ENCODE results near the gene VMP1.
"Not testable (repeated sequence)": the region's sequence is repeated elsewhere in the genome, so short reads cannot be mapped to it uniquely, and the experiment has no call there.

The VMP1 gene

DNA sequence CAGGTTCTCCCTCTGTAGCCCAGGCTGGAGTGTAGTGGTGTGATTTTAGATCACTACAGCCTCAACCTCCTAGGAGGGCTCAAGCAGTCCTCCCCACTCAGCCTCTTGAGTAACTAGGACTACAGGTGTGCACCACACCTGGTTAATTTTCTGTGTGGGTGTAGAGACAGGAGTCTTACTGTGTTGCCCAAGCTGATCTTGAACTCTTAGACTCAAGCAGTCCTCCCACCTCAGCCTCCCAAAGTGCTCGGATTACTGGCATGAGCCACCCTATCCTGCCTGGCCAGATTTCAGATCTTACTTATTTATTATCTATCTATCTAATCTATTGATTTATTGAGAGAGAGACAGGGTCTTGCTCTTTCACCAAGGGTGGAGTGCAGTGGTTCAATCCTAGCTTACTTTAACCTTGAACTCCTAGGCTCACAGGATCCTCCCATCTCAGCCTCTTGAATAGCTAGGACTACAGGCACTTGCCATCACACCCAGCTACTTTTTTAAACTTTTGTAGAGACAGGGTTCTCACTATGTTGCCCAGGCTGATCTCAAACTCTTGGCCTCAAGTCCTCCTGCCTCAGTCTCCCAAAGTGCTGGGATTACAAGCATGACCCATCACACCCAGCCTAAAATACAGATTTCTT lies 123.5 kb downstream of the VMP1 start:
- Histone ChIP-seq H3K4me1 (ENCODE audit: control insufficient read depth, insufficient read depth, low read length, poor library complexity, severe bottlenecking) (peaks cover 37% of the 10 kb centered on the region), H3K9me3 (ENCODE audit: control insufficient read depth, low read length) (no peaks in the 10 kb centered on the region), H3K27me3 (replicated peaks; ENCODE audit: control insufficient read depth, insufficient read depth, low read length, poor library complexity, severe bottlenecking) (no peaks in the 10 kb centered on the region), H3K36me3 (ENCODE audit: control insufficient read depth, insufficient read depth, low read length) (no peaks in the 10 kb centered on the region), H3K4me3 (ENCODE audit: insufficient read depth, low read depth, low read length, poor library complexity, severe bottlenecking) (no peak overlapping the region), H3K27ac (ENCODE audit: insufficient read depth, low read length, poor library complexity, severe bottlenecking) (peak overlapping the region; percentile 67)
- DNase-seq: no peak

DNA sequence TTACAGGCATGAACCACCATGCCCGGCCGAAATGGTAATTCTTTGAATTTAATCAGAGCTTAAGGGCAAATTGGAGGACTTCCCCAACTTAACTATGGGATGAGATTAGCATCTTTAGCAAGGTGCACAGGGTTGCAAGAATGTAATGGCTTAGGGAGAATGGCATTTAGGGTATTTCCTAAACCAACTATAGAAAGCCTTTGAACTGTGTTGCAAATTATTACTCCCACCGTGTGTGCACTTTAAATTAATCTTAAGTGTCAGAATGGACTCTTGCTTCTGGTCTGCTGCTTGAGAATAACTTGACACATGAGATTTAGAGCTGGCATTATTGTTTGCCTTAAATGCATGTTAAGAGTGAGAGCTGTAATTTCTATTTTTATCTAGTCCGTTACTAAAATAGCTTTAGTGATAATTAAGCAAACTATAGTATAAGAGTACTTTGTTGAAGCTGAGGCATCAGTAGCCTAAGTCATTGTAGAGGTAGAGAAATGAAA lies 125.5 kb downstream of the VMP1 start:
- no peak for DNase-seq
- Histone ChIP-seq H3K36me3 (ENCODE audit: control insufficient read depth, insufficient read depth, low read length) (no peaks in the 10 kb centered on the region), H3K27me3 (replicated peaks; ENCODE audit: control insufficient read depth, insufficient read depth, low read length, poor library complexity, severe bottlenecking) (no peaks in the 10 kb centered on the region), H3K9me3 (ENCODE audit: control insufficient read depth, low read length) (no peaks in the 10 kb centered on the region), H3K4me1 (ENCODE audit: control insufficient read depth, insufficient read depth, low read length, poor library complexity, severe bottlenecking) (peaks cover 21% of the 10 kb centered on the region), H3K4me3 (ENCODE audit: insufficient read depth, low read depth, low read length, poor library complexity, severe bottlenecking) (no peak overlapping the region), H3K27ac (ENCODE audit: insufficient read depth, low read length, poor library complexity, severe bottlenecking) (no peak overlapping the region)

DNA sequence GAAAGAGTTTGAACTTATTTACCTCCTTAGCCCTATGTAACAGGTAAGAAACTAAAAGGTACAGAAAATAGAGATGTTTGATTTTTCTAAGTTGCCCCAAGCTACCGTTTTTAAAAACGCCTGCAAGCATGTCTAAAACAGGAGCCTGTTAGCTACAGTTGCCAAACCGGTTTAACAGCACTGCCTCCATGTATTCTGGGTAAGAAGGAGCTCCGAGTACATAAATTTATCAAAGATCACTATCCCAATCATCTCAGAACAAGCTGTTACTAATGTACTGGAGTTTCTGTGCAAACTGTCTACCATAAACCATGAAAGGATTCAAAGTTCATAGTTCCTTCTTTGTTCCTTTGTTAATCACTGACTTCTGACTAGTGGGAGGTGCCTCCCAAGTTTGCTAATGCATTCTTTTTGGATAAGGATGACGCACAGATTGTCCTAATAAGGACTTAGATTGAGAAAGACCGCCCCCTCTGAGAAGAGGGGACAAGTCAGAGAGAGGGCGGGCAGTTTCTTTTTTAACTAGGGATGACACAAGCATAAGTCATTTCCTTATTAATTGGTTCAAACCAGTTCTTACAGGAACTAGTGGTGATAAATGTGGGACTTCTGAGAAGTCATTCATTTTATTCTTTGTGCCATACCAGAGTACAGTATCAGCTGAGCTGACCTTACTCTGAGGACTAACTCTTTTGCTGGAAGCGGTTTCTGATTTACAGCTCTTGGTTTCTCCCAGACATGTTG lies 130.0 kb downstream of the VMP1 start:
- Histone ChIP-seq H3K4me1 (ENCODE audit: control insufficient read depth, insufficient read depth, low read length, poor library complexity, severe bottlenecking) (no peaks in the 10 kb centered on the region), H3K27me3 (replicated peaks; ENCODE audit: control insufficient read depth, insufficient read depth, low read length, poor library complexity, severe bottlenecking) (no peaks in the 10 kb centered on the region), H3K4me3 (ENCODE audit: insufficient read depth, low read depth, low read length, poor library complexity, severe bottlenecking) (peak overlapping the region; percentile 76), H3K27ac (ENCODE audit: insufficient read depth, low read length, poor library complexity, severe bottlenecking) (peak overlapping the region; percentile 91), H3K36me3 (ENCODE audit: control insufficient read depth, insufficient read depth, low read length) (peaks cover 5% of the 10 kb centered on the region), H3K9me3 (ENCODE audit: control insufficient read depth, low read length) (no peaks in the 10 kb centered on the region)
- DNase-seq: peak; percentile 56 to 72 (median 64)

DNA sequence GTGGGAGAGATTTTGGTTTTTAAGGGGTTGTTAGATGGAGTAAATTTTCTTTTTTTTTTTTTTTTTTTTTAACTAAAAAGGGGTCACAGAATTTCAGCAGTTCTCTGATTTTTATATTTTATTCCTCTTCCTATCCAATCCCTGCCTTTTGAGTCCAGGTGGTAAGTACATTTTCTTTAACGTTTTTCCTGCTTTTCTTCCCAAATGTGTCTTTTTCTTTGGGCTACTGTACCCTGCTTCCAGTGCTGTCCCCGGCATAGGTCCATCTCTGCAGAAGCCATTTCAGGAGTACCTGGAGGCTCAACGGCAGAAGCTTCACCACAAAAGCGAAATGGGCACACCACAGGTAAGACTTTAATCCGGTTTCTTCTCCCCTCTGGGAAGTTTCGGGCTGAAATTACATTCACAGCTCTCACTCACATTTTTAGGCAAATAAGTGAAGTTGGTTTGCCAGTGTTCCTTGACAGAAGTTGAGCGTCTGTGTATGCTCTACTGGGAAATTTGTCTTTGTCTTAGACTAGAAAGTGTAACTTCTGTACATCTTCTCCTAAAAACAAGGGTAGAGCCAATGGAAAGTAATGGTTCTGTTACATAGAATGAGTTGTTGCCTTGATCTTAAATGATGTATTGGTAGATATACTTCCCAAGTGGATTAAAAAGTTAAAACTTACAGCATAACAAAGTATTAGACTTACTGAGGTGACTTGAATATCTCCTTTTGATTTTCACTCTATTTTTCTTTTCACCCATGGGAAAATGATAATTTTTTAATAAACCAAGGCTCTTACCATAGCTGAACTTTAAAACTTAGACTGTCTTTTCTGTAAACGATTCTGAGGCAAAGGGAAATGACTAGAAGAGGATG lies 130.8 kb downstream of the VMP1 start:
- Histone ChIP-seq H3K9me3 (ENCODE audit: control insufficient read depth, low read length) (no peaks in the 10 kb centered on the region), H3K27ac (ENCODE audit: insufficient read depth, low read length, poor library complexity, severe bottlenecking) (peak overlapping the region; percentile 91)

DNA sequence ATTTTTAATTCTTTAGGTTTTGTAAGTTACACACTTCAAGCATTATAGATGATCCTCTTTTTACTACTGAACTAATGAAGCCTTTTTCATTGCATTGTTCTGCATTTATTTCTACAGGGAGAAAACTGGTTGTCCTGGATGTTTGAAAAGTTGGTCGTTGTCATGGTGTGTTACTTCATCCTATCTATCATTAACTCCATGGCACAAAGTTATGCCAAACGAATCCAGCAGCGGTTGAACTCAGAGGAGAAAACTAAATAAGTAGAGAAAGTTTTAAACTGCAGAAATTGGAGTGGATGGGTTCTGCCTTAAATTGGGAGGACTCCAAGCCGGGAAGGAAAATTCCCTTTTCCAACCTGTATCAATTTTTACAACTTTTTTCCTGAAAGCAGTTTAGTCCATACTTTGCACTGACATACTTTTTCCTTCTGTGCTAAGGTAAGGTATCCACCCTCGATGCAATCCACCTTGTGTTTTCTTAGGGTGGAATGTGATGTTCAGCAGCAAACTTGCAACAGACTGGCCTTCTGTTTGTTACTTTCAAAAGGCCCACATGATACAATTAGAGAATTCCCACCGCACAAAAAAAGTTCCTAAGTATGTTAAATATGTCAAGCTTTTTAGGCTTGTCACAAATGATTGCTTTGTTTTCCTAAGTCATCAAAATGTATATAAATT lies 132.3 kb downstream of the VMP1 start:
- no peak for DNase-seq
- H3K4me3 ChIP-seq (ENCODE audit: insufficient read depth, low read depth, low read length, poor library complexity, severe bottlenecking): peak overlapping the region; percentile 76

More for the DNA sequence above, 130.8 kb downstream of the VMP1 start:
- H3K4me1 ChIP-seq (ENCODE audit: control insufficient read depth, insufficient read depth, low read length, poor library complexity, severe bottlenecking): peaks cover 7% of the 10 kb centered on the region
- DNase-seq: no peak
- H3K27me3 ChIP-seq (replicated peaks; ENCODE audit: control insufficient read depth, insufficient read depth, low read length, poor library complexity, severe bottlenecking): no peaks in the 10 kb centered on the region
- H3K4me3 ChIP-seq (ENCODE audit: insufficient read depth, low read depth, low read length, poor library complexity, severe bottlenecking): peak overlapping the region; percentile 76
- H3K36me3 ChIP-seq (ENCODE audit: control insufficient read depth, insufficient read depth, low read length): peaks cover 5% of the 10 kb centered on the region

DNA sequence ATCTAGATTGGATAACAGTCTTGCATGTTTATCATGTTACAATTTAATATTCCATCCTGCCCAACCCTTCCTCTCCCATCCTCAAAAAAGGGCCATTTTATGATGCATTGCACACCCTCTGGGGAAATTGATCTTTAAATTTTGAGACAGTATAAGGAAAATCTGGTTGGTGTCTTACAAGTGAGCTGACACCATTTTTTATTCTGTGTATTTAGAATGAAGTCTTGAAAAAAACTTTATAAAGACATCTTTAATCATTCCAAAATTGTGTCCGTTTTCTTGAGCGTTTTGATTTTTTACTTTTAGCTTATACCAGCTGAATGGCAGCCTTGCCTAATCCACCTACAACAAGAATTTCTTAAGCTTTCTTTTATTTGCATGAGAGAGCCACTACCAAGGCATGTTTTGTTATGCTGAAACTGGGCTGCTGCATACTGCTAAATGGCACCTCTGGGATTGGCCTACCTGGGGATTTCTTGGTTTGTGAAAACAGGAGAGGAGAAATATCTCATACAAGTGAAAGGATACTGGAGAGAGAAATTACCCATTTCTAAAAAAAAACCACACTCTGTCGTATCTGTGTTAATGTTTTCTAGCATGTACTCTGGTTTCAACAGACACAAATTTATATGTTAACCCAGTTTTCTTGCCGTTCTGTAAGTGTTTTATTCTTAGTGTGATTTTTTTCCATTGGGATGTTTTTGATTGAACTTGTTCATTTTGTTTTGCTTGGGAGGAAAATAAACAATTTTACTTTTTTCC lies 133.1 kb downstream of the VMP1 start:
- Histone ChIP-seq H3K27ac (ENCODE audit: insufficient read depth, low read length, poor library complexity, severe bottlenecking) (peak overlapping the region; percentile 91), H3K4me3 (ENCODE audit: insufficient read depth, low read depth, low read length, poor library complexity, severe bottlenecking) (peak overlapping the region; percentile 76), H3K4me1 (ENCODE audit: control insufficient read depth, insufficient read depth, low read length, poor library complexity, severe bottlenecking) (peaks cover 17% of the 10 kb centered on the region), H3K27me3 (replicated peaks; ENCODE audit: control insufficient read depth, insufficient read depth, low read length, poor library complexity, severe bottlenecking) (no peaks in the 10 kb centered on the region), H3K36me3 (ENCODE audit: control insufficient read depth, insufficient read depth, low read length) (peaks cover 5% of the 10 kb centered on the region), H3K9me3 (ENCODE audit: control insufficient read depth, low read length) (no peaks in the 10 kb centered on the region)
- no peak for DNase-seq

More for the DNA sequence above, 132.3 kb downstream of the VMP1 start:
- H3K27ac ChIP-seq (ENCODE audit: insufficient read depth, low read length, poor library complexity, severe bottlenecking): peak overlapping the region; percentile 91
- no peaks in the 10 kb centered on the region for H3K27me3 ChIP-seq (replicated peaks; ENCODE audit: control insufficient read depth, insufficient read depth, low read length, poor library complexity, severe bottlenecking)
- H3K9me3 ChIP-seq (ENCODE audit: control insufficient read depth, low read length): no peaks in the 10 kb centered on the region
- peaks cover 5% of the 10 kb centered on the region for H3K36me3 ChIP-seq (ENCODE audit: control insufficient read depth, insufficient read depth, low read length)
- H3K4me1 ChIP-seq (ENCODE audit: control insufficient read depth, insufficient read depth, low read length, poor library complexity, severe bottlenecking): peaks cover 16% of the 10 kb centered on the region

DNA sequence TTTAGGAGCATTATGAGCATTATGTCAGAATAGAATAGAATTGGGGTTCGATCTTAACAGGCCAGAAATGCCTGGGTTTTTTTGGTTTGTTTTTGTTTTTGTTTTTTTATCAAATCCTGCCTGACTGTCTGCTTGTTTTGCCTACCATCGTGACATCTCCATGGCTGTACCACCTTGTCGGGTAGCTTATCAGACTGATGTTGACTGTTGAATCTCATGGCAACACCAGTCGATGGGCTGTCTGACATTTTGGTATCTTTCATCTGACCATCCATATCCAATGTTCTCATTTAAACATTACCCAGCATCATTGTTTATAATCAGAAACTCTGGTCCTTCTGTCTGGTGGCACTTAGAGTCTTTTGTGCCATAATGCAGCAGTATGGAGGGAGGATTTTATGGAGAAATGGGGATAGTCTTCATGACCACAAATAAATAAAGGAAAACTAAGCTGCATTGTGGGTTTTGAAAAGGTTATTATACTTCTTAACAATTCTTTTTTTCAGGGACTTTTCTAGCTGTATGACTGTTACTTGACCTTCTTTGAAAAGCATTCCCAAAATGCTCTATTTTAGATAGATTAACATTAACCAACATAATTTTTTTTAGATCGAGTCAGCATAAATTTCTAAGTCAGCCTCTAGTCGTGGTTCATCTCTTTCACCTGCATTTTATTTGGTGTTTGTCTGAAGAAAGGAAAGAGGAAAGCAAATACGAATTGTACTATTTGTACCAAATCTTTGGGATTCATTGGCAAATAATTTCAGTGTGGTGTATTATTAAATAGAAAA lies 133.8 kb downstream of the VMP1 start:
- H3K4me3 ChIP-seq (ENCODE audit: insufficient read depth, low read depth, low read length, poor library complexity, severe bottlenecking): peak overlapping the region; percentile 76
- DNase-seq; H3K9me3 ChIP-seq (ENCODE audit: control insufficient read depth, low read length); H3K36me3 ChIP-seq (ENCODE audit: control insufficient read depth, insufficient read depth, low read length); H3K27me3 ChIP-seq (replicated peaks; ENCODE audit: control insufficient read depth, insufficient read depth, low read length, poor library complexity, severe bottlenecking): not testable (repeated sequence)
- H3K4me1 ChIP-seq (ENCODE audit: control insufficient read depth, insufficient read depth, low read length, poor library complexity, severe bottlenecking): peaks cover 23% of the 10 kb centered on the region
- peak overlapping the region; percentile 91 for H3K27ac ChIP-seq (ENCODE audit: insufficient read depth, low read length, poor library complexity, severe bottlenecking)

DNA sequence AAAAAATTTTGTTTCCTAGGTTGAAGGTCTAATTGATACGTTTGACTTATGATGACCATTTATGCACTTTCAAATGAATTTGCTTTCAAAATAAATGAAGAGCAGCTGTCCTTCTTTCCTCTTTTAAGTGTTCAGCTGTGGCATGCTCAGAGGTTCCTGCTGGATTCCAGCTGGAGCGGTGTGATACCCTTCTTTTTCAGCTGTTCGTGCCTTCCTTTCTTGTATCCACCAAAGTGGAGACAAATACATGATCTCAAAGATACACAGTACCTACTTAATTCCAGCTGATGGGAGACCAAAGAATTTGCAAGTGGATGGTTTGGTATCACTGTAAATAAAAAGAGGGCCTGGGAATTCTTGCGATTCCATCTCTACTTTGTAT lies 134.4 kb downstream of the VMP1 start:
- peak overlapping the region; percentile 27 for H3K4me3 ChIP-seq (ENCODE audit: insufficient read depth, low read depth, low read length, poor library complexity, severe bottlenecking)
- not testable (repeated sequence) for DNase-seq

More for the DNA sequence above, 134.4 kb downstream of the VMP1 start:
- peak overlapping the region; percentile 91 for H3K27ac ChIP-seq (ENCODE audit: insufficient read depth, low read length, poor library complexity, severe bottlenecking)
- H3K9me3 ChIP-seq (ENCODE audit: control insufficient read depth, low read length); H3K27me3 ChIP-seq (replicated peaks; ENCODE audit: control insufficient read depth, insufficient read depth, low read length, poor library complexity, severe bottlenecking); H3K36me3 ChIP-seq (ENCODE audit: control insufficient read depth, insufficient read depth, low read length): not testable (repeated sequence)
- H3K4me1 ChIP-seq (ENCODE audit: control insufficient read depth, insufficient read depth, low read length, poor library complexity, severe bottlenecking): peaks cover 28% of the 10 kb centered on the region

All from effector memory CD4-positive, alpha-beta T cell (primary cell).